ENCODE data around the gene MRPS27.
A peak's percentile ranks its signal among the peaks of the same experiment; 100 is the strongest.

Gene MRPS27

DNA sequence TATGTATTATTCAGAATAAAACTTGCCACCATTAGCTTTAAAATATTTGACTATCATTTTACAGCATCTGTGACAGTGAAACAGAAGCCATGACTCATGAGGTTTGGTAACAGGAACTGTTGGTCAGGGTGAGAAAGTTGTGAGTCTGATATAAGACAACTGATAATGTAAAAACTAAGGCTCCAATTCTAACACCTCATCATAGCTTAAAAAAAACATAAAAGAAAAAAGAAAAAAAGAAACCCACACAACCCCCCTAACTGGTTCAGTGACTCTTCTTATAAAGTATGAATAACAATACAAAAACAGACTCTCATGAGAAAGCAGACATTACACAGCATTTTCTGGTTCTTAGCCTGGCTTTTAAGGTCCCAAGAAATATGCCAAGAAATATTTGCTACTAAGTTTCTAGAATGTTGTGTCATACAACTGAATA lies 85.8 kb downstream of the MRPS27 start:
- peak; percentile 8 for DNase-seq (ENCODE audit: low read depth, low spot score)

DNA sequence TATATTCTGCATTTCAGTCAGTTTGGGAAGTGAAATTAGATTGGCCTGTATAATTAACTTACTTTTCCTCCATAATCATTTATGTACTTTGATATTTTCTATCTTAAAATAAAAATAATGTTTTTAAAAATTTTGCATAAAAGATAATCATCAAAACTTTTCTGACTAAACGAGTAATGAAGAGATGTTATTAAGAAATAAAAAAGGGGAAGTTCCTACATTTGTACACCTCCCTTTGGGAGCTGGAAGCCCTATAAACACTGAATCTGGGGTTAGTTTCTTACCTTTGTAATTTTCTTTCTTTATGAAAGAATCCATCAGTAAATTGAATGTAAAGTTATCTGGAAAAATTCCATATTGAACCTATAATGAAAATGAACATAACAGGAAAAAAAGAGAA lies 86.2 kb downstream of the MRPS27 start:
- no peak for DNase-seq (ENCODE audit: low read depth, low spot score)

DNA sequence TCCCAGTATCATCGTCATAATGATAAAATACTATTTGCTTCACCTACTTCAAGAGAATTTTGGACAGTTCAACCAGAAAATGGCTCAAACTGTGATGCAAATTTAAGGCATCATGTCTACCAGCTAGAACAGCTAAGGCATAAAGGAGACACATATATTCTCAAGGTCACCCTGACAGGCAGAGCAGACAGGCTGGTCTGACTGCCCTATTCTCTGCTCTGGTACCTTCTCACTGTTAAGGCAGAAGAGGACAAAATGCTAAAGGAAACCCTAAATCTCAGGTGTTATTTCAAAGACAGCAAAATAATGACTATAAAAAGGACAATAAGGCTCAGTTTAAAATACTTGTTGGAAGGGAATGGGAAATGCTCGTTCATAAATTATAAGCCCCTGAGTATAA lies 87.2 kb downstream of the MRPS27 start:
- DNase-seq (ENCODE audit: low read depth, low spot score), result no peak

DNA sequence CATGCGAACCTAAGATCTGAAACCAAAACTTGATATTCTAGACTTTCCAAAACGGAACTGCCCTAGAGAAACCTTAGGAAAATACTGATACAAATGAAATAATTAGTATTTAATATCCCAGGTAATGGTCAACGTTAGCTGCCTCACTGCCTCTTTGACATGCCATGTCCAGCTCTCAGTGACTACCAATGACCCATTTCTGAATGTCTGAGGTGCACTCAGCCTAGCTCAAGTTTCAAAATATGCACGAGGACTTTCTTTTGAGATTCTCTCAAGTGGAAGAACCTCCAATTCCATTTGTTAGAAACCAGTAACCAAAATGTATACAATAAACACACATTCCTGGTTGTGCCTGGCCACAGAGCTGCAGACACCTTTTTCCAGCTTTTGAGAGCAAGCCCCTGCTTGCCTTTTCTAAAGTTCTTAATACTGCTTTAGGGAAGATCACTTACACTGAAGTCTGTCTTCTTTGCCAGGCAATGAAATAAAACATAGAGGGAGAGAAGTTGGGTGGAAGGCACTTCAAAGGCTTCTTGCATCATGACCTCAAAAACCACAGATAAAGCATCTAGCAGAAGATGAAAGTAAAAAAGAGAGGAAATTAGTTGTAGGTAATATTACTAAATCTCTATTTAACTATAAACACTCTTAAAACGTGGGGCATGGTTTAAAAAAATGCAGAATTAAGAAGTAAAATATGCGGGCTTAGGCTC lies 87.9 kb downstream of the MRPS27 start:
- no peak for DNase-seq (ENCODE audit: low read depth, low spot score)

DNA sequence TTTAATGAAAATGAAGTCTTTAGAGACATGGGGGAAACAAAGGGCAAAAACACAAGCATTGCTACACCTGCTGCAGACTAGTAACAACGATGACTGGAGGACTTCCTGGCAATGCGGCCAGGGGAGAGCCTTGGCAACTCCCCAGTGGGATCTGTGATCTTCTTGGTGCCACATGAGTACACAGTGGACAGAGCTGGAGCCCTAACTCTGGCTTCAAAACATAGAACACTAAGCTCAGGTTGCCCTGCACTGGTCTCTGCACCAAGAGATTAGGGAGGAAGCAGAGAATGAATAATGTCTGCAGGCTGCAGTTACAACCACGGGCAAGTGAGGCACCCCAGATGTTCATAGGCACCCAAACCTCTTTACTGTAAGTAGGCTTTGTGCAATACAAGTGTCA lies 91.1 kb downstream of the MRPS27 start:
- DNase-seq (ENCODE audit: low read depth, low spot score), result no peak

DNA sequence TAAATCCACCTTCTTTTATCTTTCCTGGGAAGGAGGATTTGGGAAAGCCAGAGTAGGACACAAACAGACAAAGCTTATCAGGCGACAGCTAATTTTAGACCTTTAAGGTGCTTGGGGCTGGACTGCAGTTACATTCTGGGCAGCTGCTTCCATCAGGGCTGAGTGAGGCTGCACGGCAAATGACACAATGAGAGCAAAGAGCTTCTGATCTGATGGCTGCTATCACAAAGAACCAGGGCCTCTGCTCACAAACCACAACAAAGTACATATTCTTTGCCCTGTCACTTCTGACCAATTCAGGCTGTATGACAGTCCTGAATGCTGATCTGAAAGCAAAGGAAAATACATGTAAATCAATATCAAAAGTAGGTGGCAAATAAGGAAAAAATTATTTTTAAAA lies 93.1 kb downstream of the MRPS27 start:
- no peak for DNase-seq (ENCODE audit: low read depth, low spot score)

DNA sequence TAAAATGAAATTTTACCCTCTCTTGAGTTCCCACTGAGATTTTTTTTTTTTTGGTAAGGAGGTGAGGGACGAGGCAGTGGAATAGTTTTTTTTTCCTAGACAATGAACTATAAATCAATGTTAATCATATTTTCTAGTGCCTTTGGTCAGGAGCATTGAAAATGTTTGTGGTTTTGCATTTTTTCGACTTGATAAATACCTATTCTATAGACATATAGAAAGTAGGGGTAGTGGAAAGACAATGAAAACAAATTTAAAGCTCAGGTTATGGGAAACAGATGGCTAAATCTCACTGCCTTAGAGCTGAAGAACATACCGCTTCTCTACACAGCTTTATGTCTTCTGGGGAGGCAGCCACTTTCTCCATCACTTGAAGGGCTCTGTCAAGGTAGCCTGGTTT lies 94.3 kb downstream of the MRPS27 start:
- DNase-seq (ENCODE audit: low read depth, low spot score), result no peak

DNA sequence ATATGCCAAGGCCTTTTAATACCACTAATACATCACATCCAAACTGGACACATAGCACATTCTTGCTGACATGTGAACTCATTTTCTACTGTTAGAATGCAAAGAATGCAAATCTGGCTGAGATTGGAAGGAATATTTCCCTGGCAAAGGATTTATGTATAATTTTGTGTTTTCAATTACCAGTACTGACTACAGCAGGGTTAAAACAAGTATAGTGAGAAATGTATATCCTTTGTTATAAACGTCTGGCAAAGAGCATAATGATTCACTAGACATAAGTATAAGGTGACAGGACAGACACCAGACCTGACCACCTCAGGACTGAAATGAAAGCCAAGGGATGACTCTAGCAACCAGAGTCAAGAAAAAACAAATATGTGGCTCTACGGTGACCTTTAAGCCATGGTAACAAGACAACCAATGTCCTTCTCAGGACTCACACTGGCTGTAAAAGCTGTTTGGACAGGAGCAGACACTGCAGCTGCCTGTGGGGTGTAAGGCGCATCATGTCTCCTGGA lies 95.0 kb downstream of the MRPS27 start:
- DNase-seq (ENCODE audit: low read depth, low spot score), result no peak

DNA sequence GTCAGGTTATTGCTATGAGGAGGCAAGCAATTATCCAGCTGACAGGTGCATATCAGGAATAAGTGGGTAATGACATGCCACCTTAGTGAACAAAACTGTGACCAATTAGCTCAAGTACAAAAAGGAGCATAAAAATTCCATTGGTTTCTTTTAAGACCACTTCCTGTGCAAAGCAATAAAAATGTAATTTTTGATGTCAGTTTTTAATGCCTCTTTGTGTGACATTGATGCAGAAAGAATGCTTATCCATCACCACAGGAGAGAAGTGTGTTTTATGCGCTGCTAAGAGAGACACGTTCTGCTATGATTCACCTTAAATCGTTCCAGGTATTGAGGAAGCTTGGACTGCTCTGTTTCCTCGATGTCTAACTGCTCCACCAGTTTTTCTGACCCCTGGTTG lies 96.7 kb downstream of the MRPS27 start:
- DNase-seq (ENCODE audit: low read depth, low spot score), result no peak

DNA sequence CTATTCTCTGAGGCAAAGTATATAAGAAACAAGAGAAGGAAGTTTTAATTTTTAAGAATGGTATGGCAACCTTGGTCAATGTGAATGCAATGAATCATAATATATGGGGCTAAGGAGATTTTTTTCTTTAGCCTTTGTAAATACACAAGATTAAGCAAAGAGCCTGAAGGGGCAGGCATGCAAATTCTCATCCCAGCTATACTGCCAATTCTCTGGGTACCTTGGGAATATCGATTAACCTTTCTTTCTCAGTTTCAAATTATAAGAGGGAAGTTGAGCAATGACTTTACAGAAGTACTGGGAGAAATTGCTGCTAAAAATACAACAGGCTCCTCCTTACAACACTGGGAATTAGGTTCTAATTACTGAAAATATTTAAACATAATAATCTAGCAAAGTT lies 97.5 kb downstream of the MRPS27 start:
- no peak for DNase-seq (ENCODE audit: low read depth, low spot score)

DNA sequence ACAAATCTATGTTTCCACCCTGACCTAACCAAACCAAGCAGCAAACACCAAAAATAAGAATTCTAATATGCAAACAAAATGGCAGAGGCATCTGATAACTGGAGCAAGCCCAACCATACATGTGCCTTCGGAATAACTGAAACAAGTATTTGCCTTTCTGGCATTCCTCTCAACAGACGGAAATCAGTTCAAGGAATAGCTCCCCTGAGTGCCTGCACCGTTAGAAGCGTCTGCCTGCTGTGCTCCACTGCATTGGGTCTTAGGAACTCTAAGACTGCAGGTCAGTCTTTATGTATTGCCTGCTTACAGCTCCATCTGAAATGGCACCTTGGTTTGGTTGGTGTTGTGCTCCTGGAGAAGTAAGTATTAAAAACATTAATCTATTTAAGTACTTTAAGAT lies 98.5 kb downstream of the MRPS27 start:
- no peak for DNase-seq (ENCODE audit: low read depth, low spot score)

DNA sequence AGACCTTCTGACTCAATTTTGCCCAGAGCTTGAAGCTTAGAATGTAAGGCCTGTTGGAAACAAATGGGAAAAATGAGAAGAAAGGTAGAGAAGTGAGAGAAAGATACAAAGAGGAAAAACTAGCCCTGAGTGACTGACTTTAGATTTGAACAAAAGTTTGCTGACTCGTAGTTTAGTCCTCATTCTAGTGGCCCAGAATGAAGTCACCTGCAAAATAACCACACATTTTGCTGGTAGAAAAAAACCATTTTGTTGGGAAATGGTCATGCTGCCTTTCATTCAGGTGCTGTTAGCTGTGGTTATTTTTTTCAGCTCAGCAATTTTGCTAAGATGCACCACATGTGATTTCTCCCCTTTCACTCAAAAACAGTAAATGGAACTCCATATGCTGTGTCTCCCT lies 98.9 kb downstream of the MRPS27 start:
- DNase-seq (ENCODE audit: low read depth, low spot score), result no peak

DNA sequence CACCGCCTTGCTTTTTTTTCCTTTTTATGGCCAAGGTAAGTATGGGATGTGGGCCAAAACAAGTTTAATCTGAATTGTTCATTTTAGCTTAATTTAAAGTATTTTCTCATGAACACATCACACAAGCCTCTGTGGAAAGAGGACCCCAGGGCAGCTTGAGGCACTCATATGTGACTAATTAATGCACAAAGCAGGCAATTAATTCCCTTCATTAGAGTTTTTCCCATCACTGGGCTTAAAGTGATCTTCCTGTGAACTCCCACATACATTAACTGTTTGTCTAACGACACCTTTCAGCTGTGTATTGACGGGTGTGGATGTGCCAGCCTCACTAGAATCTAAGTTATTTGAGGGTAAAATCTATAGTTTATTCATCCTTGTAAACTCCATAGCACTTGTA lies 103.3 kb downstream of the MRPS27 start:
- no peak for DNase-seq (ENCODE audit: low read depth, low spot score)

DNA sequence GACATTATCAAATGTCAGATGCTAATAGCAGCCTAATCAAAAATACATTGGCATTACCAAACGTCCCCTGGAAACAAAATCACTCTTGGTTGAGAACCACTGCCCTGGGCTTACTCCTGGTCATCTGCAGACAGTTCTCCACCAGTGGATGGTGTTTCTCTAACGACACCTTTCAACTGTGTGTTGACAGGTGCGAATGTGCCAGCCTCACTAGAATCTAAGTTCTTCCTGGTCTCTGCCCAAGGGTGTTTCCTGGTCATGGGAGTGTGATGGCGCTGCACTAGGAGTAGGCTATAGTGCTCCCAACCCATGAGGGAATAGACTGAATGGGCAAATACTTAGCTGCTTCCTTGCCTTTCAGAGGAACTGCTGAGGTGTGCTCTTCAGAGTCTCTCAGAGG lies 105.9 kb downstream of the MRPS27 start:
- no peak for DNase-seq (ENCODE audit: low read depth, low spot score)

DNA sequence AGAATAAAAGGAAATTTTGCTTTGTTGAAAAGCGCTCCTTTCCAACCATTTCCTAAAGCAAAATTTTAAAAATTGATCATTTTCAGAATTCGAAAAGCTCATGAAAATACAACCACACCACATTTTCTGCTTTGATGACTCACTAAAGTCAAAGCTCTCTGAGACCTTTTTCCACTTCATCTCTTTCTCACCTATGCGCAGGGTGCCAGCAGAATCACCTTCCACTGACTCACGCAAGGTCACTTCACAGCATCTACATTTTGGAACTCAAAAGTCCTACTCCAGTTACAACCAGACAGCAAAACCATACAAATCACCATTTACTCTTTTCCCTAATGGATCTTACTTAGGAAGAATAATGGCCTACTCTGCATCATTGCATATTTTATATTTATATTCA lies 106.6 kb downstream of the MRPS27 start:
- DNase-seq (ENCODE audit: low read depth, low spot score), result no peak

DNA sequence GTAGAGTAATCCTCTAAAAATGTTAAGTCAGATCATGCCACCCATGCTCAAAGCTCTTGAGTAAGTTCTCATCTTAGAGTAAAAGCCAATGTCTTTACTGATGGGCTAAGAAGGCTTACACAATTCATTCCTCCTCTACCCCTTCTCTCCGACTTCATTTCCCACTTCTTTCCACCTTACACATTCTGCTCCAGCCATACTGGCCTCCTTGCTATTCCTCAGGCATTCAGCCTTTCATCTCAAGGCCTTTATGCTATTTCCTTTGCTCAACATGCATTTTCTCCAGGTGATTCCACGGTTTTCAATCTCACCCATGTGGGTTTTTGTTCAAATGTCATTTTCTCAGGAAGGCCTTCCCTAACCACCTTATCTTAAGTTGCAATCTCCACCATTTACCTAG lies 107.9 kb downstream of the MRPS27 start:
- no peak for DNase-seq (ENCODE audit: low read depth, low spot score)

DNA sequence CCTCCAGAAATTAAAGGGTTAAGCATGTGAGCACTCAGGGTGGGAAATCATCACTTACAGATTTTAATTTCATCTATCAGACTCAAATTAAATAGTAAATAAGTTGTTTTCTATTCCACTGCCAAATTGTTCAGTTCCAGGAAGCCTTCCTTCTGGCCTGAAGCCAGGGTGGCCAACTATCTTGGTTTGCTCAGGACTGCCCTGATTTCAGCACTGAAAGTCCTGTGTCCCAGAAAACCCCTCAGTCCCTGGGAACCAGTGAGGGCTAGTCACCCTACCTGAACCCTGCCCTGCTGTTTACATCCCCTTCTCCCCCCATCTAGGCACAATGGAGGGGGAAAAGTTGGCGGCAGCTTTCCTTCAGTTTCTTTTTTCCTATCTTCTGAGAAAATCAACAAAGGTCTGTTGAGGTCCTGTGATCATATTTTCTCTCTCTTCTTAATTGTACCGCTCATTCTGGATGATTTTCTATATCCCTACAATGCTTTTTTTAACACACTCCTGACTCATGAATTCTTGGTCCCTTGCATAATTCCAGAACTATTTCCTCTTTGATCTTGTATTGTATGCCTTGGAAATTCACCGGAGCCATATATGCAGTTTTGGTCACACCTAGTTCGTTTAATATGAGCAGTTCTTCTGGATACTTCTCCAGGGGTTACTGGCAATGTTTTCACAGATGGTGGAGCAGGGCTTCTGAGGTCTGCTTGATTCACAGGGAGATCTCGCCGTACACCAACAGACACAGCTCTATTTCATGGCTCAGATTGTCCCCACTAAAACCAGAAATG lies 109.0 kb downstream of the MRPS27 start:
- no peak for DNase-seq (ENCODE audit: low read depth, low spot score)

DNA sequence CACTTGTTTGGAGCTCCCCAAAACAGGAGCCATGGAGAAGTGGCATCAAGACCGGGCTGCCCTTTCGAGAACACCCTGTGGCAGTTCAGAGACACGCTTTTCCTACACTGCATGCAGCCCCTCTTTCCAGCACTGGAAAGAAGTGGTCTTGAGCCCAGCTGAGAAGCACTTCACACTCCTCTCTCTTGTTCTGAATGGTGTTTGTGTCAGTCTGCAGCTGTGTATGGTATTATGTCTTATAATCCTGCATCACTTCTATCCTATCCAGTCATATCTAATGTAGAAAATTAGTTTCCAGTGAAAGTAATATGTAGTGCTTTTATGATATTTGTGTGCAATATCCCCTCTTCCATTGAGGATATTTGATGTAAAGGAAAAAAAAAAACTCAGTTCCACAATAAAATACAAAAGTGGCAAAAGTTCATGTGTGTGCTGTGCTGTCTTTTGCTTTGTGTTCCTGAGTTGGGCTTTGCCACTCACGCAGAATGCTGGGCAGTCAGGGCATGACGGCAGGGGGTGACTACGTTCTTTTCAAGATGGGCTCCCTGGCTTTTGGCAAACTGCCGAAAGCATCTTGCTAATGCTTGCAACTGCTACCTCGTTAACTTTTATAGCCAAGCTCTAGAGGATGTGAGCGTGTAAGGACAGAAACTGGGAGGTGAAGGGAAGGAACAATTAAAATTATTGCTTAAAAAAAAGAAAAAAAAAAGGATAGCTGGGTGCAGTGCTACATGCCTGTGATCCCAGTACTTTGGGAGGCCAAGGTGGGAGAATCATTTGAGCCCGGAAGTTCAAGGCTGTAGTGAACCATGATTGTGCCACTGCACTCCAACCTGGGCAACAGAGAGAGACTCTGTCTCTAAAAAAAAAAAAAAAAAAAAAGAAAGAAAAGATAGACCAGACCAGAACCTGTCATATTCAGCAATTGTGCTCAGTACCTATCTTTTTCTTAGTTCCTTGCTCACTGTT lies 110.6 kb downstream of the MRPS27 start:
- no peak for DNase-seq (ENCODE audit: low read depth, low spot score)

DNA sequence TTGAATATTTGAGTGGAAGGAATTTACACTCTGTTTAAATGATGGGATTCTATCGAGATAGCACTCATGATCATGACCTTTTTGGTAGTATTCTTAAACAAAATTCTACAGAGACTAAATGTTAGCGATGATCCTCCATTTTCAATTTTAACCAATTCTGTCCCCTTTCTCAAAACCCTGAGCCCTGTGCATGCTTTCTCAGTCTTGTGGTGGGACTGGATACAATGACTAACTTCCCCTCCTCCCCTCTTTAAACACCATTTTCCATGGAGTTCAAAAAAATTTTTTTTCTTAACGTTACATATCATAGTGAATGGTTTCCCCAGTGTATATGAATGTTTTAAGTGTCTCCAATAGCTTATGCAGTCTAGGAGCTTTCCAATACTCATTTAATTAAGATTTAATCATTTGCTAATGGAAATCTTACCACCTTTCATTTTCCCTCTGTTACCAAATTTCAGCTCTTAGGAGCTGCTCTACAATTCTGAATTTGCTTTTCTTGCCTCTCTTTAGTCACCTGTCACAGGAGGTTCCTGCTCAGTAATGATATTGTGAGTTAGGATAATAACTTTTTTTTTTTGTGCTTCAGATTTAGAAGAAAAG lies 111.6 kb downstream of the MRPS27 start:
- DNase-seq (ENCODE audit: low read depth, low spot score), result no peak

DNA sequence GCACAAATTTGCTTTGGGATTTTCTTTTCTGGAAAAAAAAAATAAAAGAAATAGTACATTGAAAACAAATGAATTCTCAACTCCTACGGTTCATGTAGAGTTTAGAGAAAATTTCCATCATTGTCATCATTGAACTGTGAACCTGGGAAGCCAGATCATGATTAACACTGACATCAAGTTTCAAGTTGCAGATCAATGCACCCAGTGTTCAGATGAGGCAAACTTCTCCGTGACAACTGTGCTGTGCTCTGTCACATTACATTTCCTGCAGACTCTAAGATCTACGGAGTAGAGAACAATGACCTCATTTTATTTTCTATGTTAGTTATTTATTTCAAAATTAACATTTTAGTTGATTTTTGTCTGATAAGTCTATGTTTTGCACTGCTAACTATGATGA lies 113.0 kb downstream of the MRPS27 start:
- DNase-seq (ENCODE audit: low read depth, low spot score), result no peak

DNA sequence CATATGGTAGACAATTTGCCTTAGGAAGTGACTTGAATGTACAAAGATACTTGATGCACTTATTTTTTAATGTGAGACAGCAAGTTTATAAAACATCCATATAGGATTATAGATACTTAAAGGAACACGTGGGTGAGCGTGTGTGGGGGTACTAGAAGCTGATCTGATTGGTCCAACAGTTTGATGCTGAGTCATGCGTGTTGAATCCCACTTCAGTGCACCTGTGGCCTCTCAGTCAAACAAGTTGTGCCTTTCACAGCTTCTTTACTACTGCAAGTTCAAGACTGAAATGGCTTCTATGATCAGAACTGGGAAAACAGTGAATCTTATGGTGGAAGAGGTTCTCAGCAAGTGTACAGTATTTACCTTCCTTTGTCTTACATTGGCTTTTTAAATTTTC lies 113.9 kb downstream of the MRPS27 start:
- DNase-seq (ENCODE audit: low read depth, low spot score), result no peak

Data from activated CD4-positive, CD25-positive, alpha-beta regulatory T cell treated with anti-CD3 and anti-CD28 coated beads, Interleukin-2, amount 50 U/mL, for 16 hours (primary cell).